ENCODE results near the gene VEGFC.

The VEGFC gene

GRCh38 chr4:176761872-176762271 is 30.9 kb downstream of the VEGFC start:
- no peak for DNase-seq (ENCODE audit: low spot score)

- DNase-seq (ENCODE audit: low spot score) = no peak
Observed at GRCh38 chr4:176760471-176760870, 32.3 kb downstream of the VEGFC start.

- DNase-seq (ENCODE audit: low spot score) = no peak
Observed at GRCh38 chr4:176758731-176759130, 34.0 kb downstream of the VEGFC start.

- no peak for DNase-seq (ENCODE audit: low spot score)
Observed at GRCh38 chr4:176758323-176758722, 34.4 kb downstream of the VEGFC start.

- DNase-seq (ENCODE audit: low spot score) = no peak
Observed at GRCh38 chr4:176755613-176756012, 37.1 kb downstream of the VEGFC start.

- no peak for DNase-seq (ENCODE audit: low spot score)
Observed at GRCh38 chr4:176755001-176755400, 37.7 kb downstream of the VEGFC start.

- DNase-seq (ENCODE audit: low spot score) = peak; percentile 4
Observed at GRCh38 chr4:176753049-176753448, 39.7 kb downstream of the VEGFC start.

GRCh38 chr4:176752191-176752749 is 40.5 kb downstream of the VEGFC start:
- no peak for DNase-seq (ENCODE audit: low spot score)

GRCh38 chr4:176751061-176751460 is 41.7 kb downstream of the VEGFC start:
- DNase-seq (ENCODE audit: low spot score) = no peak

GRCh38 chr4:176746846-176747245 is 45.9 kb downstream of the VEGFC start:
- DNase-seq (ENCODE audit: low spot score) = no peak

GRCh38 chr4:176745902-176746301 is 46.8 kb downstream of the VEGFC start:
- DNase-seq (ENCODE audit: low spot score) = no peak

- no peak for DNase-seq (ENCODE audit: low spot score)
Observed at GRCh38 chr4:176744091-176744490, 48.6 kb downstream of the VEGFC start.

- no peak for DNase-seq (ENCODE audit: low spot score)
Observed at GRCh38 chr4:176742211-176742610, 50.5 kb downstream of the VEGFC start.

- DNase-seq (ENCODE audit: low spot score) = no peak
Observed at GRCh38 chr4:176741253-176741652, 51.5 kb downstream of the VEGFC start.

GRCh38 chr4:176735300-176735699 is 57.4 kb downstream of the VEGFC start:
- DNase-seq (ENCODE audit: low spot score) = no peak

GRCh38 chr4:176734461-176734860 is 58.3 kb downstream of the VEGFC start:
- no peak for DNase-seq (ENCODE audit: low spot score)

GRCh38 chr4:176729489-176729888 is 63.2 kb downstream of the VEGFC start:
- DNase-seq (ENCODE audit: low spot score) = no peak

- DNase-seq (ENCODE audit: low spot score) = peak; percentile 4
Observed at GRCh38 chr4:176726803-176727202, 65.9 kb downstream of the VEGFC start.

GRCh38 chr4:176721459-176721858 is 71.3 kb downstream of the VEGFC start:
- DNase-seq (ENCODE audit: low spot score) = no peak

GRCh38 chr4:176718881-176719280 is 73.8 kb downstream of the VEGFC start:
- DNase-seq (ENCODE audit: low spot score) = no peak

- no peak for DNase-seq (ENCODE audit: low spot score)
Observed at GRCh38 chr4:176717237-176717636, 75.5 kb downstream of the VEGFC start.

GRCh38 chr4:176709417-176709816 is 83.3 kb downstream of the VEGFC start:
- no peak for DNase-seq (ENCODE audit: low spot score)

- no peak for DNase-seq (ENCODE audit: low spot score)
Observed at GRCh38 chr4:176708771-176709311, 83.9 kb downstream of the VEGFC start.

GRCh38 chr4:176690716-176691115 is 102.0 kb downstream of the VEGFC start:
- DNase-seq (ENCODE audit: low spot score) = no peak

Measured in kidney capillary endothelial cell (primary cell).